Right lobe of liver (tissue), 6 donors: ENCODE results near the gene PTPRN. TPM values are rescaled to one million over a fixed set of nuclear protein-coding genes. Genes with fewer than 3 reads are reported as not detected.

ENCODE experiments used
- ATAC-seq, 4 donors: fragments of 200-7000 bp; cut with Tn5 transposase; one replicate each; pipeline ENCODE4 v1.9.1; 2020; ENCODE audit warnings: mild to moderate bottlenecking in 4 of 4, moderate library complexity in 4 of 4
- DNase-seq, 3 donors: peaks; one replicate each; pipeline ENCODE4 v3.0.0-alpha.2; 2020
- H3K27ac ChIP-seq, 3 donors: fragments of 200-600 bp; one replicate each; pipeline ENCODE4 v1.8.0; 2022
- H3K27me3 ChIP-seq, 2 donors: fragments of 200-600 bp; one replicate each; pipeline ENCODE4 v1.8.0; 2022
- H3K36me3 ChIP-seq, 4 donors: fragments of 200-600 bp; sonication (generic) in 1 of 4; one replicate each; pipeline versions ENCODE4 v1.5.1 to v1.8.0; 2017 to 2022; ENCODE audit warnings: control low read depth in 1 of 4
- H3K4me1 ChIP-seq, 4 donors: fragments of 200-600 bp; sonication (generic) in 1 of 4; one replicate each; pipeline versions ENCODE4 v1.5.1 to v1.8.0; 2017 to 2022; ENCODE audit warnings: control low read depth in 1 of 4
- H3K4me3 ChIP-seq, 3 donors: fragments of 200-600 bp; one replicate each; pipeline ENCODE4 v1.8.0; 2022
- H3K9me3 ChIP-seq, 4 donors: fragments of 200-600 bp; sonication (generic) in 1 of 4; one replicate each; pipeline versions ENCODE4 v1.5.1 to v1.8.0; 2017 to 2022; ENCODE audit warnings: control low read depth in 1 of 4
- CTCF ChIP-seq, 4 donors: fragments of 200-600 bp in 3 of 4; fragments of 450-650 bp in 1 of 4; IDR thresholded peaks; one replicate each; pipeline versions ENCODE4 v1.5.1 to v1.8.0; 2016 to 2022; ENCODE audit warnings: antibody characterized with exemption in 4 of 4, mild to moderate bottlenecking in 2 of 4
- POLR2A ChIP-seq: fragments of 450-650 bp; IDR thresholded peaks from one replicate; pipeline ENCODE4 v1.6.1; 2017; ENCODE audit warnings: antibody characterized with exemption, mild to moderate bottlenecking
- whole genome bisulfite sequencing: methylation state at CpG from one replicate; pipeline ENCODE4 v1.1.6; 2018; ENCODE audit warnings: low coverage, low lambda C conversion rate; ENCODE audit not compliant: insufficient coverage; ENCODE audit errors: missing lambda C conversion rate; 5-methylcytosine and 5-hydroxymethylcytosine counted together
- intact Hi-C, 2 donors: fragments of 100-400 bp; cut with DNase I; formaldehyde crosslinking; loops; one replicate each; pipeline versions ENCODE4 v1.11.2 to v1.14.1; 2022
- total RNA-seq, 6 experiments: library from RNA; depleted of rRNA in 2 of 6; stranded (reverse); fragments of >200 nt in 2 of 6; fragmentation: NEBNext Ultra II Directional in 3 of 6; extraction: Animal tissue kit (Norgen Biotek cat#: 25700) in 3 of 6; gene quantifications; one replicate each; pipeline versions ENCODE4 v1.1.0 to v1.2.4, GENCODE V29; 2016 to 2023
- donor health status: DM: no; HTN: yes; CAD: no.
- donor health status: DM: no; HTN: no; CAD: no.
- donor health status: DM: no; HTN: no; CAD: no.
- donor health status: DM: no; HTN: yes; CAD: no.
- donor health status: DM: no; HTN: yes; CAD: no.

The PTPRN gene
- total RNA-seq, 6 experiments from 2014 or later: 0.31 TPM; not detected in 5

GRCh38 chr2:219285373-219285735 is 23.8 kb downstream of the PTPRN start:
- Histone ChIP-seq H3K4me1 (peaks cover 0 to under 1% (median 0%) of the 10 kb centered on the region in 4 donors), H3K27ac (no peak overlapping the region), H3K27me3 (no peaks in the 10 kb centered on the region), H3K9me3 (no peaks in the 10 kb centered on the region), H3K4me3 (no peak overlapping the region), H3K36me3 (peaks cover 0 to 48% (median 10%) of the 10 kb centered on the region in 4 donors)
- ATAC-seq (no peak), DNase-seq (no peak)
- intact Hi-C loops: no loop called here
- no peak for TF ChIP-seq CTCF (IDR thresholded peaks at IDR 0.05)
- no peak for TF ChIP-seq POLR2A
- 93% methylated on average over 6 of the region's 12 CpGs for WGBS

GRCh38 chr2:219284501-219285372 is 24.5 kb downstream of the PTPRN start:
- DNase-seq (no peak), ATAC-seq (no peak)
- Histone ChIP-seq H3K4me1 (peaks cover 0 to 3% (median 0%) of the 10 kb centered on the region in 4 donors), H3K9me3 (no peaks in the 10 kb centered on the region), H3K27ac (no peak overlapping the region), H3K4me3 (no peak overlapping the region), H3K27me3 (no peaks in the 10 kb centered on the region), H3K36me3 (peaks cover 0 to 48% (median 10%) of the 10 kb centered on the region in 4 donors)
- TF ChIP-seq POLR2A: no peak
- no peak for TF ChIP-seq CTCF (IDR thresholded peaks at IDR 0.05)
- WGBS: 80% methylated on average over 1 of the region's 16 CpGs
- intact Hi-C loops: no loop called here

GRCh38 chr2:219282943-219283581 is 26.1 kb downstream of the PTPRN start:
- Histone ChIP-seq H3K27ac (no peak overlapping the region), H3K27me3 (no peaks in the 10 kb centered on the region), H3K4me3 (no peak overlapping the region), H3K36me3 (peaks cover 0 to 48% (median 10%) of the 10 kb centered on the region in 4 donors), H3K9me3 (no peaks in the 10 kb centered on the region), H3K4me1 (peaks cover 0 to 11% (median 0%) of the 10 kb centered on the region in 4 donors)
- no peak for ATAC-seq
- 93% methylated on average over 8 of the region's 17 CpGs for WGBS
- intact Hi-C loops: no loop called here
- no peak for DNase-seq
- TF ChIP-seq CTCF (IDR thresholded peaks at IDR 0.05) (no peak), POLR2A (no peak)

- Histone ChIP-seq H3K27me3 (no peaks in the 10 kb centered on the region), H3K36me3 (peaks cover 0 to 48% (median 10%) of the 10 kb centered on the region in 4 donors), H3K4me3 (no peak overlapping the region), H3K4me1 (peaks cover 0 to 15% (median 0%) of the 10 kb centered on the region in 4 donors), H3K27ac (no peak overlapping the region), H3K9me3 (no peaks in the 10 kb centered on the region)
- TF ChIP-seq CTCF (IDR thresholded peaks at IDR 0.05) (no peak), POLR2A (no peak)
- DNase-seq: no peak
- WGBS: 84% methylated on average over 5 of the region's 5 CpGs
- ATAC-seq: no peak
- intact Hi-C loops: no loop called here
Observed at GRCh38 chr2:219282375-219282774, 26.8 kb downstream of the PTPRN start.
